ENCODE data around the gene CCZ1. TPM values are rescaled to one million over a fixed set of nuclear protein-coding genes. Genes with fewer than 3 reads are reported as not detected.
"Not testable (repeated sequence)": the region's sequence is repeated elsewhere in the genome, so short reads cannot be mapped to it uniquely, and the experiment has no call there.

CCZ1 gene
- total and polyA plus RNA-seq, 4 donors: 39.4 to 62.1 (median 47.5) TPM

DNA sequence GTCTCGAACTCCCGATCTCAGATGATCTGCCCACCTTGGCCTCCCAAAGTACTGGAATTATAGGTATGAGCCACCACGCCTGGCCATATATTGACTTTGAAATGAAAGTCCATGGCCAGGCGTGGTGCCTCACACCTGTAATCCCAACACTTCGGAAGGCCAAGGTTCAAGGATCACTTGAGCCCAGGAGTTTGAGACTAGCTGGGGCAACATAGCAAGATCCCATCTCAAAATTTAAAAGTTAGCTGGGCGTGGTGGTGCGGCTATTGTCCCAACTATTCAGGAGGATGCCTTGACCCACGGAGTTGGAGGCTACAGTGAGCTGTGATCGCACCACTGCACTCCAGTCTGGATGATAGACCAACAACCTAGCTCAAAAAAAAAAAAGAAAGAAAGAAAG is 6.0 kb upstream of the CCZ1 start:
- H3K9me3 ChIP-seq (ENCODE audit: control insufficient read depth in 4 of 4, insufficient read depth in 3 of 4, low read length in 3 of 4): no peaks in the 10 kb centered on the region
- H3K36me3 ChIP-seq (ENCODE audit: control insufficient read depth in 4 of 4, insufficient read depth in 4 of 4, low read length in 4 of 4): no peaks in the 10 kb centered on the region
- ATAC-seq (ENCODE audit: insufficient read depth, low FRiP score) (no peak), DNase-seq (no peak)
- H3K9ac ChIP-seq (ENCODE audit: insufficient read depth in 1 of 2, low read length in 2 of 2): no peak overlapping the region
- H3K27ac ChIP-seq (ENCODE audit: low read depth in 1 of 2, low read length in 1 of 2): no peak overlapping the region
- no peak overlapping the region for H3K4me3 ChIP-seq
- WGBS, 2 donors: 94 to 97% methylated on average over 9 of the region's 9 CpGs
- TF ChIP-seq, protein P1, sequence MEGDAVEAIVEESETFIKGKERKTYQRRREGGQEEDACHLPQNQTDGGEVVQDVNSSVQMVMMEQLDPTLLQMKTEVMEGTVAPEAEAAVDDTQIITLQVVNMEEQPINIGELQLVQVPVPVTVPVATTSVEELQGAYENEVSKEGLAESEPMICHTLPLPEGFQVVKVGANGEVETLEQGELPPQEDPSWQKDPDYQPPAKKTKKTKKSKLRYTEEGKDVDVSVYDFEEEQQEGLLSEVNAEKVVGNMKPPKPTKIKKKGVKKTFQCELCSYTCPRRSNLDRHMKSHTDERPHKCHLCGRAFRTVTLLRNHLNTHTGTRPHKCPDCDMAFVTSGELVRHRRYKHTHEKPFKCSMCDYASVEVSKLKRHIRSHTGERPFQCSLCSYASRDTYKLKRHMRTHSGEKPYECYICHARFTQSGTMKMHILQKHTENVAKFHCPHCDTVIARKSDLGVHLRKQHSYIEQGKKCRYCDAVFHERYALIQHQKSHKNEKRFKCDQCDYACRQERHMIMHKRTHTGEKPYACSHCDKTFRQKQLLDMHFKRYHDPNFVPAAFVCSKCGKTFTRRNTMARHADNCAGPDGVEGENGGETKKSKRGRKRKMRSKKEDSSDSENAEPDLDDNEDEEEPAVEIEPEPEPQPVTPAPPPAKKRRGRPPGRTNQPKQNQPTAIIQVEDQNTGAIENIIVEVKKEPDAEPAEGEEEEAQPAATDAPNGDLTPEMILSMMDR (IDR thresholded peaks at IDR 0.05; ENCODE audit: control extremely low read depth, extremely low read depth): no peak
- H3K27me3 ChIP-seq (ENCODE audit: control insufficient read depth in 3 of 3, insufficient read depth in 3 of 3, low read length in 2 of 3): no peaks in the 10 kb centered on the region
- no peaks in the 10 kb centered on the region for H3K4me1 ChIP-seq (ENCODE audit: control insufficient read depth in 5 of 5, insufficient read depth in 5 of 5, low read length in 5 of 5)

DNA sequence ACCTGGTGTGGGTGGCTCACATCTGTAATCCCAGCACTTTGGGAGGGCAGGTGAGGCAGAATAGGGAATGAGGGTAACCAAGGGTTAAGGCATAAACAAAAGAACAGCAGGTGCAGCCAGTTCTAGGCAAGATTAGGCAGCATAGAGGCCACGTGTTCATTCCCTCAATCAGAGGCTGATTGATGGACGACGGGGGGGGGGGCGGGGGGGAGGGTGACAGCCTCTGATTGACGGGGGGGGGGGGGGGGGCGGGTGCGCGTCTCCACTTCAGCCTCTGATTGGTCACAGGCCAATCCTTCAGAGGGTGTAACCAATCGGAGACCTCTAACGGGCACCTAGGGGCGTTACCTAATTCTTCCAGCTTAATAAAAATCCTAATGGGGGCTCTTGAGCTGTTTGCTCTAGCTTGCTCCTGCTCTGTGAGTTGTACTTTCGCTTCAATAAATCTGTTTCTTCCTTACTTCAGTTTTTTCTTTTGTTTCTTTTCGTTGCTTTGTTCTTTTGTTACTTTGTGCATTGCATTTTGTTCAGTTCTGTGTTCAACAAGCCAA is 1.1 kb upstream of the CCZ1 start:
- ATAC-seq (ENCODE audit: insufficient read depth, low FRiP score); H3K4me3 ChIP-seq; H3K9ac ChIP-seq (ENCODE audit: insufficient read depth in 1 of 2, low read length in 2 of 2); H3K9me3 ChIP-seq (ENCODE audit: control insufficient read depth in 4 of 4, insufficient read depth in 3 of 4, low read length in 3 of 4); H3K27me3 ChIP-seq (ENCODE audit: control insufficient read depth in 3 of 3, insufficient read depth in 3 of 3, low read length in 2 of 3); H3K27ac ChIP-seq (ENCODE audit: low read depth in 1 of 2, low read length in 1 of 2); H3K36me3 ChIP-seq (ENCODE audit: control insufficient read depth in 4 of 4, insufficient read depth in 4 of 4, low read length in 4 of 4); H3K4me1 ChIP-seq (ENCODE audit: control insufficient read depth in 5 of 5, insufficient read depth in 5 of 5, low read length in 5 of 5): not testable (repeated sequence)
- peak in 2 of 3 donors; percentile 5 to 16 for DNase-seq
- WGBS, 2 donors: 78 to 91% methylated on average over 5 to 13 of the region's 13 CpGs

DNA sequence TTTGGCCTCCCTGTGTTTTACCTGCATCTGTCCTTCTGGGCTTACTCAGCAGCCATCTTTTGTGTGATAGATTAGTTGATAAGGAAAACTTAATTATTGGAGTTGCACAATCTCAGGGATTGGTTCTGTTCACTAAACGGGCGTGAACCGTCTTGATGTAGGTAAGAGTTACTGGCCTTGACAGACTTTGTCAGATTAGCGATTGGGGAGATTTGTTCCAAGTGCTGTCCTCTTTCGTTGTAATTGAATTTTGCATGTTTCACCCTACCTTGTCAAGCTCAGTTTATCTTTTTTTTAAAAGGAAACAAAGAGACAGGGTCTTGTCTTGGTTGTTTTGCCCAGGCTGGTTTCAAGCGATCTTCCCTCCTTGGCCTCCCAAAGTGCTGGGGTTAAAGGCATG is 4.5 kb downstream of the CCZ1 start:
- peaks cover 0 to 15% (median 7%) of the 10 kb centered on the region in 4 donors for H3K36me3 ChIP-seq (ENCODE audit: control insufficient read depth in 4 of 4, insufficient read depth in 4 of 4, low read length in 4 of 4)
- not testable (repeated sequence) for DNase-seq; H3K9me3 ChIP-seq (ENCODE audit: control insufficient read depth in 4 of 4, insufficient read depth in 3 of 4, low read length in 3 of 4); H3K4me1 ChIP-seq (ENCODE audit: control insufficient read depth in 5 of 5, insufficient read depth in 5 of 5, low read length in 5 of 5); H3K27ac ChIP-seq (ENCODE audit: low read depth in 1 of 2, low read length in 1 of 2); H3K27me3 ChIP-seq (ENCODE audit: control insufficient read depth in 3 of 3, insufficient read depth in 3 of 3, low read length in 2 of 3); H3K9ac ChIP-seq (ENCODE audit: insufficient read depth in 1 of 2, low read length in 2 of 2); H3K4me3 ChIP-seq; ATAC-seq (ENCODE audit: insufficient read depth, low FRiP score)
- whole genome bisulfite sequencing, 2 donors: 96 to 97% methylated on average over 6 of the region's 6 CpGs

DNA sequence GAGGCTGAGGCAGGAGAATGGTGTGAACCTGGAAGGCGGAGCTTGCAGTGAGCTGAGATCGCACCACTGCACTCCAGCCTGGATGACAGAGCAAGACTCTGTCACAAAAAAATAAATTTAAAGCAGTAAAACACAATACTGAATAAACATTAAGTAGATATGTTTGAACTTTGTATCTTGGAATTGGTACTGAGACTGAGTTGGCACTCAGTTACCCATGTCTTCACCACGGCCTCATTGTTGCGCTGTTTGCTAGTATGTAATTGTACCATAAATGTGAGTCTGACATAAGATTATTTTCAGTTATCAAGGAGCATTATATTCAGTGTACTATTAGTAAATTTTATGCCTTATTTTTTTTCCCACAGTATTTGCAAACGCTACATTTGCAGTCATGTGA is 6.2 kb downstream of the CCZ1 start:
- 93 to 98% methylated on average over 5 of the region's 5 CpGs for WGBS, 2 donors
- H3K36me3 ChIP-seq (ENCODE audit: control insufficient read depth in 4 of 4, insufficient read depth in 4 of 4, low read length in 4 of 4): peaks cover 0 to 16% (median 9%) of the 10 kb centered on the region in 4 donors

DNA sequence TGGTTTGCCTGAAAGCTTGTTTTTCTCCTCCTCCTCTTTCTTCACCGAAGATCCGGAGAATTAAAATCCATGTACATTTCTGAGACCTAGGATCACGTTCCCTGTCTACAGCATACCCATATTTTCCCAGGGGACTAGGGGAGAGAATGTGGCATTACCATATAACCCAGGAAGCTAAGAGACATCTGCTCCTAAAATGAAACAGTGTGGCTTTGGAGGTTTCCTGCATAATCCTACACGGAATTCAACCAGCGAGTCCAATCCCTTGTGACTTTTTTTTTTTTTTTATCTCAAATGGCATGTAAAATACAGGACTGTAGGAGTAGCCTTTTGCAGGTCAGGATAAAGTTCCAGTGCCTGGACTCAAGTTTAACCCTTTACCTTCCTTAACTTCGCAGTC is 10.3 kb downstream of the CCZ1 start:
- not testable (repeated sequence) for H3K4me3 ChIP-seq; H3K27ac ChIP-seq (ENCODE audit: low read depth in 1 of 2, low read length in 1 of 2); H3K9me3 ChIP-seq (ENCODE audit: control insufficient read depth in 4 of 4, insufficient read depth in 3 of 4, low read length in 3 of 4); ATAC-seq (ENCODE audit: insufficient read depth, low FRiP score); DNase-seq; H3K9ac ChIP-seq (ENCODE audit: insufficient read depth in 1 of 2, low read length in 2 of 2); H3K27me3 ChIP-seq (ENCODE audit: control insufficient read depth in 3 of 3, insufficient read depth in 3 of 3, low read length in 2 of 3); H3K4me1 ChIP-seq (ENCODE audit: control insufficient read depth in 5 of 5, insufficient read depth in 5 of 5, low read length in 5 of 5)
- WGBS, 2 donors: 95 to 97% methylated on average over 6 of the region's 6 CpGs
- H3K36me3 ChIP-seq (ENCODE audit: control insufficient read depth in 4 of 4, insufficient read depth in 4 of 4, low read length in 4 of 4): peaks cover 0 to 18% (median 10%) of the 10 kb centered on the region in 4 donors

More for the DNA sequence above, 6.2 kb downstream of the CCZ1 start:
- not testable (repeated sequence) for H3K4me3 ChIP-seq; H3K9ac ChIP-seq (ENCODE audit: insufficient read depth in 1 of 2, low read length in 2 of 2); H3K4me1 ChIP-seq (ENCODE audit: control insufficient read depth in 5 of 5, insufficient read depth in 5 of 5, low read length in 5 of 5); H3K27me3 ChIP-seq (ENCODE audit: control insufficient read depth in 3 of 3, insufficient read depth in 3 of 3, low read length in 2 of 3); DNase-seq; ATAC-seq (ENCODE audit: insufficient read depth, low FRiP score); H3K27ac ChIP-seq (ENCODE audit: low read depth in 1 of 2, low read length in 1 of 2); H3K9me3 ChIP-seq (ENCODE audit: control insufficient read depth in 4 of 4, insufficient read depth in 3 of 4, low read length in 3 of 4)

GRCh38 chr7:5916529-5916928 is 18.0 kb downstream of the CCZ1 start:
- H3K9me3 ChIP-seq (ENCODE audit: control insufficient read depth in 4 of 4, insufficient read depth in 3 of 4, low read length in 3 of 4); H3K27ac ChIP-seq (ENCODE audit: low read depth in 1 of 2, low read length in 1 of 2); H3K4me3 ChIP-seq; DNase-seq; H3K36me3 ChIP-seq (ENCODE audit: control insufficient read depth in 4 of 4, insufficient read depth in 4 of 4, low read length in 4 of 4); ATAC-seq (ENCODE audit: insufficient read depth, low FRiP score); H3K4me1 ChIP-seq (ENCODE audit: control insufficient read depth in 5 of 5, insufficient read depth in 5 of 5, low read length in 5 of 5); H3K9ac ChIP-seq (ENCODE audit: insufficient read depth in 1 of 2, low read length in 2 of 2); H3K27me3 ChIP-seq (ENCODE audit: control insufficient read depth in 3 of 3, insufficient read depth in 3 of 3, low read length in 2 of 3): not testable (repeated sequence)
- 73 to 94% methylated on average over 2 of the region's 6 CpGs for WGBS, 2 donors

DNA sequence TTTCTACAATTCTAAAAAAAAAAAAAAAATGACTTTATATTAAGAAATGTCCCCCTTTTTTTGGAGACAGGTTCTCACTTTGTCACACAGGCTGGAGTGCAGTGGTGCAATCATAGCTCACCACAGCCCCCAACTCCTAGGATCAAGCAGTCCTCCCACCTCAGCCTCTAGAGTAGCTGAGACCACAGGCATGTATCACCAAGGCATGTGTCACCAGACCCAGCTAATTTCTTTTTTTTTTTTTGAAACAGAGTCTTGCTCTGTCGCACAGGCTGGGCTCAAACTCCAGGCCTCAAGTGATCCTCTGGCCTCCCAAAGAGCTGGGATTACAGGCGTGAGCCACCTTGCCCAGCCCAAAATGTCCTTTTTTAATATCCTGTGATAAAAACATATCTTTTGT is 25.6 kb downstream of the CCZ1 start:
- H3K27ac ChIP-seq (ENCODE audit: low read depth in 1 of 2, low read length in 1 of 2); H3K4me3 ChIP-seq; H3K9me3 ChIP-seq (ENCODE audit: control insufficient read depth in 4 of 4, insufficient read depth in 3 of 4, low read length in 3 of 4); H3K36me3 ChIP-seq (ENCODE audit: control insufficient read depth in 4 of 4, insufficient read depth in 4 of 4, low read length in 4 of 4); DNase-seq; H3K27me3 ChIP-seq (ENCODE audit: control insufficient read depth in 3 of 3, insufficient read depth in 3 of 3, low read length in 2 of 3); H3K9ac ChIP-seq (ENCODE audit: insufficient read depth in 1 of 2, low read length in 2 of 2); ATAC-seq (ENCODE audit: insufficient read depth, low FRiP score); H3K4me1 ChIP-seq (ENCODE audit: control insufficient read depth in 5 of 5, insufficient read depth in 5 of 5, low read length in 5 of 5): not testable (repeated sequence)
- 100% methylated on average over 1 of the region's 2 CpGs for WGBS, 2 donors

DNA sequence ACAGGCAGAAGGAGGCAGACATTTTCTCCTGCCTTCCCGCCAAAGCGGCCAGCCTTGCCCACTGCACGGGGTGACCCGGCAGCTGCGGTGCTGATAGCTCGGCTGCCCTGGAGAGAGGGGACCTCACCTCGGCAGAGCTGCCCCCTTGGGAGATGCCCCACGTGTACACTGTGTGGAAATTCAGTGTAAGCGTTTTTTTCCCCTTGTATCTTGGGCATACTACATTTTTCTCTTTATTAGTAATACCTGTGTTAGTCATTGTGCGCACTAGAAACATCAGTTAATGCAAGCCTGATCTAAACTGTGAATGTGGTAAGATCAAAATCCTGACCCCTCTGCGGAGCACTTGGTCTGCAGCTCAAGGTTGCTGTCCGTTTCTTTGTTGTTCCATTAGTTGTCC is 26.1 kb downstream of the CCZ1 start:
- 100% methylated on average over 2 of the region's 12 CpGs; no CpG with 5 or more reads in 1 of the 2 donors for WGBS, 2 donors

More for the DNA sequence above, 26.1 kb downstream of the CCZ1 start:
- not testable (repeated sequence) for H3K4me1 ChIP-seq (ENCODE audit: control insufficient read depth in 5 of 5, insufficient read depth in 5 of 5, low read length in 5 of 5); H3K27me3 ChIP-seq (ENCODE audit: control insufficient read depth in 3 of 3, insufficient read depth in 3 of 3, low read length in 2 of 3); H3K4me3 ChIP-seq; ATAC-seq (ENCODE audit: insufficient read depth, low FRiP score); DNase-seq; H3K27ac ChIP-seq (ENCODE audit: low read depth in 1 of 2, low read length in 1 of 2); H3K9me3 ChIP-seq (ENCODE audit: control insufficient read depth in 4 of 4, insufficient read depth in 3 of 4, low read length in 3 of 4); H3K36me3 ChIP-seq (ENCODE audit: control insufficient read depth in 4 of 4, insufficient read depth in 4 of 4, low read length in 4 of 4); H3K9ac ChIP-seq (ENCODE audit: insufficient read depth in 1 of 2, low read length in 2 of 2)

Measured in lung (tissue), 12 donors.